Measurements from ENCODE around the gene PRKCE. TPM values are rescaled to one million over a fixed set of nuclear protein-coding genes. Genes with fewer than 3 reads are reported as not detected.

The PRKCE gene
- total and polyA plus RNA-seq, 2 donors (not counting 3 experiments of a cell fraction or from before 2014, with no cell fraction given), result 27.9 to 33.9 TPM

DNA sequence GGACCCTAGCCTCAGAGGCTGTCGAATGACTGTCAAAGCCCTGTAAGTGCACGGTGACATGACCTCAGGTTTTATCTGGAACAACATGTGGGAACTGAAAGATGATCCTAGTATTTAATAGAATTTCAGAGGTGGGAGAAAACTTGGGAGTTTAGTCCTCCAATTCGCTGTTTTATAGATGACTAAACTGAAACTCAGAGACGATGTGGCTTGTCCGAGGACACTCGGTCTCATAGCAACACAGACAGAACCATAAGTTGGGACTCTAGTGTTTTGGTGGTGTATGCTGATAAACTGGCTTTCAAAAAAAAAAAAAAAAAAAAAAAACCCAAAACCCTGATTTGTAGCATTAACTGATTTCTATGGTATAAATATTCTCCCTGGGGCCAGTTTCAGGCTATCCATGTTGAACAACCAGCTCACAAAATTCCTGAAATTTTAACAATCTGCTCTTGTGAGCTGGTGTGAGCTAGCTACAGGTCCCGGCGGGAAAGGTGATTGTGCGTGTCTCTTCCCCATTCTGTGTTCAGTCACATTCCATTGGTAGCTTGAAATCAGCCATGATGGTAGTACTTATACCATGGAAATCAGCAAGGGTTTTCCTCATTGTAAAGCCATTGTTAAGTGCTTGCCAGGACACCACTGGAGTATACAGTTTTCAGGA is 450.2 kb downstream of the PRKCE start:
- DNase-seq (ENCODE audit: low read depth, low spot score), result no peak
- POLR2A ChIA-PET, result no interaction called here
- Histone ChIP-seq H3K27me3 (ENCODE audit: control insufficient read depth in 2 of 2, insufficient read depth in 2 of 2, low read length in 2 of 2) (no peaks in the 10 kb centered on the region), H4K20me1 (replicated peaks; ENCODE audit: control insufficient read depth, extremely low read depth, insufficient read depth, low read length) (no peaks in the 10 kb centered on the region), H3K9me1 (replicated peaks; ENCODE audit: control insufficient read depth, extremely low read depth, insufficient read depth, low read length) (no peaks in the 10 kb centered on the region), H3K27ac (ENCODE audit: insufficient read depth, low read depth, low read length) (no peak overlapping the region), H3K4me3 (replicated peaks in 1 of 3; ENCODE audit: insufficient read depth in 1 of 3, low read depth in 1 of 3, low read length in 3 of 3) (no peak overlapping the region), H3K4me2 (ENCODE audit: insufficient read depth, low read length) (no peak overlapping the region), H3K79me2 (ENCODE audit: control insufficient read depth, insufficient read depth, low read length) (no peaks in the 10 kb centered on the region), H3K9ac (replicated peaks; ENCODE audit: extremely low read depth, insufficient read depth, low read length) (no peak overlapping the region), H3K36me3 (ENCODE audit: control insufficient read depth in 2 of 2, extremely low read depth in 1 of 2, insufficient read depth in 2 of 2, low read length in 2 of 2) (peaks cover 2 to 3% of the 10 kb centered on the region in 2 experiments), H3K4me1 (ENCODE audit: control insufficient read depth, extremely low read depth, insufficient read depth, low read length) (peaks cover 17% of the 10 kb centered on the region), H3K9me3 (replicated peaks; ENCODE audit: control insufficient read depth, insufficient read depth, low read length) (no peaks in the 10 kb centered on the region), H2AFZ (ENCODE audit: low read depth, low read length) (no peak overlapping the region)
- dilution Hi-C loops (cut with MboI; ENCODE audit: extremely low pct_ligation_motif_present, low sequenced_read_pairs) (no loop called here), intact Hi-C loops (cut with micrococcal nuclease) (no loop called here)
- no peak for FAIRE-seq
- TF ChIP-seq, protein P1, sequence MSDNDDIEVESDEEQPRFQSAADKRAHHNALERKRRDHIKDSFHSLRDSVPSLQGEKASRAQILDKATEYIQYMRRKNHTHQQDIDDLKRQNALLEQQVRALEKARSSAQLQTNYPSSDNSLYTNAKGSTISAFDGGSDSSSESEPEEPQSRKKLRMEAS (IDR thresholded peaks at IDR 0.05; ENCODE audit: insufficient read depth, insufficient read length), result no peak
- no peak for TF ChIP-seq EZH2 (IDR thresholded peaks at IDR 0.05; ENCODE audit: borderline replicate concordance, low read depth, low read length, severe bottlenecking)
- TF ChIP-seq GATA2 (IDR thresholded peaks at IDR 0.05; ENCODE audit: insufficient read depth, insufficient read length, low read depth, low read length), result no peak
- no peak for TF ChIP-seq FOS (IDR thresholded peaks at IDR 0.05; ENCODE audit: borderline replicate concordance, insufficient read depth, low read length)
- TF ChIP-seq, protein P2, sequence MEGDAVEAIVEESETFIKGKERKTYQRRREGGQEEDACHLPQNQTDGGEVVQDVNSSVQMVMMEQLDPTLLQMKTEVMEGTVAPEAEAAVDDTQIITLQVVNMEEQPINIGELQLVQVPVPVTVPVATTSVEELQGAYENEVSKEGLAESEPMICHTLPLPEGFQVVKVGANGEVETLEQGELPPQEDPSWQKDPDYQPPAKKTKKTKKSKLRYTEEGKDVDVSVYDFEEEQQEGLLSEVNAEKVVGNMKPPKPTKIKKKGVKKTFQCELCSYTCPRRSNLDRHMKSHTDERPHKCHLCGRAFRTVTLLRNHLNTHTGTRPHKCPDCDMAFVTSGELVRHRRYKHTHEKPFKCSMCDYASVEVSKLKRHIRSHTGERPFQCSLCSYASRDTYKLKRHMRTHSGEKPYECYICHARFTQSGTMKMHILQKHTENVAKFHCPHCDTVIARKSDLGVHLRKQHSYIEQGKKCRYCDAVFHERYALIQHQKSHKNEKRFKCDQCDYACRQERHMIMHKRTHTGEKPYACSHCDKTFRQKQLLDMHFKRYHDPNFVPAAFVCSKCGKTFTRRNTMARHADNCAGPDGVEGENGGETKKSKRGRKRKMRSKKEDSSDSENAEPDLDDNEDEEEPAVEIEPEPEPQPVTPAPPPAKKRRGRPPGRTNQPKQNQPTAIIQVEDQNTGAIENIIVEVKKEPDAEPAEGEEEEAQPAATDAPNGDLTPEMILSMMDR (IDR thresholded peaks at IDR 0.05; ENCODE audit: extremely low read depth in 1 of 2, insufficient read depth in 1 of 2, low read depth in 1 of 2, low read length in 2 of 2), result no peak
- TF ChIP-seq POLR2A (IDR thresholded peaks at IDR 0.05; ENCODE audit: low read depth, low read length), result no peak
- no peak for TF ChIP-seq JUN (IDR thresholded peaks at IDR 0.05; ENCODE audit: borderline replicate concordance, insufficient read depth, insufficient read length, low read depth)
- TF ChIP-seq POLR2AphosphoS5 (IDR thresholded peaks at IDR 0.05; ENCODE audit: insufficient read depth, low read depth, low read length), result no peak
- no peak for TF ChIP-seq MYC (IDR thresholded peaks at IDR 0.05; ENCODE audit: low read depth, low read length)
- CTCF ChIA-PET, result no interaction called here
- no TSS peak for BruUV-seq (replicated peaks)
